Upper lobe of left lung (tissue), 6 donors: Measurements from ENCODE around the gene CARD9. TPM values are rescaled to one million over a fixed set of nuclear protein-coding genes. Genes with fewer than 3 reads are reported as not detected.

ENCODE experiments used
- ATAC-seq, 2 donors: fragments of 200-7000 bp; cut with Tn5 transposase; one replicate each; pipeline ENCODE4 v1.9.1; 2022; ENCODE audit warnings: mild to moderate bottlenecking in 2 of 2, moderate library complexity in 2 of 2; ENCODE audit not compliant: low FRiP score in 2 of 2
- DNase-seq, 2 donors: peaks; one replicate each; pipeline ENCODE4 v3.0.0-alpha.2; 2019 to 2020
- H3K27ac ChIP-seq, 4 donors: fragments of 200-600 bp; sonication (generic); one replicate each; pipeline ENCODE4 v1.5.1; 2016 to 2019
- H3K27me3 ChIP-seq, 4 donors: fragments of 200-600 bp; sonication (generic); one replicate each; pipeline ENCODE4 v1.5.1; 2017 to 2019
- H3K36me3 ChIP-seq, 4 donors: fragments of 200-600 bp; sonication (generic); one replicate each; pipeline ENCODE4 v1.5.1; 2016 to 2019
- H3K4me1 ChIP-seq, 4 donors: fragments of 200-600 bp; sonication (generic); one replicate each; pipeline ENCODE4 v1.5.1; 2018 to 2019
- H3K4me3 ChIP-seq, 4 donors: fragments of 200-600 bp; sonication (generic); one replicate each; pipeline ENCODE4 v1.5.1; 2017 to 2019; ENCODE audit warnings: mild to moderate bottlenecking in 2 of 4, moderate library complexity in 1 of 4
- H3K9me3 ChIP-seq, 4 donors: fragments of 200-600 bp; sonication (generic); one replicate each; pipeline ENCODE4 v1.5.1; 2018 to 2019
- CTCF ChIP-seq, 6 experiments: fragments of 450-650 bp in 4 of 6; fragments of 200-600 bp in 2 of 6; sonication (generic) in 2 of 6; IDR thresholded peaks; one replicate each; pipeline ENCODE4 v1.5.1; 2016 to 2019; ENCODE audit warnings: antibody characterized with exemption in 6 of 6
- EP300 ChIP-seq, 4 donors: sonication (generic); formaldehyde crosslinking; IDR thresholded peaks; one replicate each; pipeline ENCODE4 v1.5.1; 2017; ENCODE audit warnings: antibody characterized with exemption in 4 of 4, control low read depth in 2 of 4
- POLR2A ChIP-seq, 4 donors: fragments of 450-650 bp; IDR thresholded peaks; one replicate each; pipeline ENCODE4 v1.5.1; 2016 to 2017; ENCODE audit warnings: antibody characterized with exemption in 4 of 4, mild to moderate bottlenecking in 2 of 4
- POLR2AphosphoS5 ChIP-seq, 2 donors: sonication (generic); formaldehyde crosslinking; IDR thresholded peaks; one replicate each; pipeline ENCODE4 v1.5.1; 2017; ENCODE audit warnings: antibody characterized with exemption in 2 of 2
- WGBS, 2 donors: methylation state at CpG; one replicate each; pipeline ENCODE4 v1.1.5; 2017 to 2018; 5-methylcytosine and 5-hydroxymethylcytosine counted together
- total RNA-seq, 6 donors: library from RNA; depleted of rRNA in 4 of 6; stranded (reverse); fragments of >200 nt in 4 of 6; gene quantifications; one replicate each; pipeline versions ENCODE4 v1.1.0 to v1.2.1, GENCODE V29; 2016 to 2021
- donor health status: DM: no; HTN: no; CAD: no; lungs with moderate emphysema.
- donor health status: DM: no; HTN: yes; CAD: no; lungs with severe emphysema.

CARD9 gene
- total RNA-seq, 6 donors from 2014 or later, result 3.5 to 30.4 (median 16.8) TPM

- DNase-seq (peak; percentile 98), ATAC-seq (peak; percentile 94 to 97)
- no peaks in the 10 kb centered on the region for H3K9me3 ChIP-seq
- peaks cover 0 to 10% (median 2%) of the 10 kb centered on the region in 4 donors for H3K36me3 ChIP-seq
- H3K4me3 ChIP-seq, result peak within 1 kb of the TSS; percentile 88 to 100 (median 98)
- 2 to 3% methylated on average over 10 to 15 of the region's 97 CpGs for WGBS, 2 donors
- no peaks in the 10 kb centered on the region for H3K27me3 ChIP-seq
- H3K4me1 ChIP-seq, result peaks cover 22 to 34% (median 28%) of the 10 kb centered on the region in 4 donors
- TF ChIP-seq POLR2A (IDR thresholded peaks at IDR 0.05) (peak in 3 of 4 donors; percentile 62 to 86 (median 85)), EP300 (IDR thresholded peaks at IDR 0.05) (no peak), CTCF (IDR thresholded peaks at IDR 0.05) (peak; percentile 99 to 100 (median 100)), POLR2AphosphoS5 (IDR thresholded peaks at IDR 0.05) (peak; percentile 44 to 54)
- peak within 1 kb of the TSS; percentile 91 to 97 (median 92) for H3K27ac ChIP-seq
These were observed 10.1 kb downstream of the CARD9 start, which contains the start of gene DNLZ for GRCh38 chr9:136363106-136363948. Gene DNLZ, minus strand, starts transcription at chr9:136363744. Its CDS starts 30 bp downstream, at chr9:136363714.

GRCh38 chr9:136362450-136362784 lies 11.1 kb downstream of the CARD9 start:
- H3K9me3 ChIP-seq, result no peaks in the 10 kb centered on the region
- H3K4me3 ChIP-seq, result no peak overlapping the region
- H3K36me3 ChIP-seq, result peaks cover 0 to 10% (median 5%) of the 10 kb centered on the region in 4 donors
- DNase-seq (peak in 1 of 2 donors; percentile 81), ATAC-seq (no peak)
- WGBS, 2 donors, result 90 to 91% methylated on average over 2 to 6 of the region's 6 CpGs
- TF ChIP-seq POLR2AphosphoS5 (IDR thresholded peaks at IDR 0.05), result no peak
- TF ChIP-seq CTCF (IDR thresholded peaks at IDR 0.05), result no peak
- TF ChIP-seq EP300 (IDR thresholded peaks at IDR 0.05), result no peak
- no peak for TF ChIP-seq POLR2A (IDR thresholded peaks at IDR 0.05)
- H3K4me1 ChIP-seq, result peaks cover 22 to 34% (median 28%) of the 10 kb centered on the region in 4 donors
- no peaks in the 10 kb centered on the region for H3K27me3 ChIP-seq
- peak overlapping the region in 3 of 4 donors; percentile 91 to 97 (median 92) for H3K27ac ChIP-seq

GRCh38 chr9:136361754-136362449 lies 11.6 kb downstream of the CARD9 start:
- 79 to 88% methylated on average over 20 to 25 of the region's 26 CpGs for WGBS, 2 donors
- no peak overlapping the region for H3K4me3 ChIP-seq

More at GRCh38 chr9:136361754-136362449, 11.6 kb downstream of the CARD9 start:
- peaks cover 0 to 13% (median 8%) of the 10 kb centered on the region in 4 donors for H3K36me3 ChIP-seq
- no peak for TF ChIP-seq POLR2A (IDR thresholded peaks at IDR 0.05)
- TF ChIP-seq EP300 (IDR thresholded peaks at IDR 0.05), result no peak
- no peak for TF ChIP-seq CTCF (IDR thresholded peaks at IDR 0.05)
- no peak for TF ChIP-seq POLR2AphosphoS5 (IDR thresholded peaks at IDR 0.05)
- no peaks in the 10 kb centered on the region for H3K27me3 ChIP-seq
- ATAC-seq (no peak), DNase-seq (peak in 1 of 2 donors; percentile 81)
- H3K4me1 ChIP-seq, result peaks cover 22 to 34% (median 28%) of the 10 kb centered on the region in 4 donors
- no peaks in the 10 kb centered on the region for H3K9me3 ChIP-seq
- H3K27ac ChIP-seq, result peak overlapping the region in 3 of 4 donors; percentile 91 to 97 (median 92)
